PFSK-1 (cell line): Measurements from ENCODE around the gene GAS6.

ENCODE experiments used
- FOXP2 ChIP-seq: optimal IDR thresholded peaks from 2 replicates; pipeline ENCODE3; 2011; ENCODE audit warnings: borderline replicate concordance, control low read depth, inconsistent platforms; ENCODE audit not compliant: insufficient read depth; ENCODE audit errors: extremely low read length, extremely low read depth
- POLR2AphosphoS5 ChIP-seq: IDR thresholded peaks from 2 replicates; pipeline ENCODE4 v1.6.1; 2012; ENCODE audit warnings: low read depth, mild to moderate bottlenecking, control low read depth, low read length, moderate library complexity
- REST ChIP-seq, 2 experiments: IDR thresholded peaks; 2 replicates each; pipeline versions ENCODE4 v1.6.1 to v1.8.0; 2011 to 2012; ENCODE audit warnings: low read depth in 2 of 2, low read length in 2 of 2, control low read depth in 1 of 2, inconsistent platforms in 1 of 2, mild to moderate bottlenecking in 1 of 2, moderate library complexity in 1 of 2; ENCODE audit not compliant: insufficient read depth in 1 of 2
- SIN3A ChIP-seq: IDR thresholded peaks from 2 replicates; pipeline ENCODE4 v1.6.1; 2012; ENCODE audit warnings: mild to moderate bottlenecking, low read length, moderate library complexity, borderline replicate concordance; ENCODE audit not compliant: insufficient read depth
- TAF1 ChIP-seq: IDR thresholded peaks from 2 replicates; pipeline ENCODE4 v1.6.1; 2012; ENCODE audit warnings: low read length, control low read depth, borderline replicate concordance; ENCODE audit not compliant: insufficient read depth

GAS6 gene

DNA sequence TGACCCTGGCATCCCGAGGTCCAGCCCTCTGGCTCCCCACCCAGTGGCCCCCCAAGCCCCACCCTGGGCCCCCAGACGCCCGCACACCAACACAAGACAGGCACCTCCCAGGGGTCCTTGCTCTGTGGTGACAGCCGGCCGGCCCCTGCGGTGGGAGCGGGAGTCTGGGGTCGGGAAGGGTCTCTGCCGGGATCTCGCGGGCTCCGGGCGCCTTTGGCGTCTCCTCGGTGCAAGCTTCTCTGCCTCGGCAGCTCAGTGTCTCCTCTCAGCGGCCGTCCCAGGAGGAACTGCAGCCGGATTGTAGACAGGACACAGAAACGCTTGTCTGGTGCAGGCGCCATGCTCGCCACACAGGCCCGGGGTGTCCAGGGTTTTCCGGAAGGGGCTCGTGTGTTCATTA, 61.1 kb downstream of the GAS6 start:
- TF ChIP-seq FOXP2 (no peak), SIN3A (no peak), REST (IDR thresholded peaks at IDR 0.05; ENCODE audit: insufficient read depth in 1 of 2, low read depth in 2 of 2, low read length in 2 of 2) (no peak), POLR2AphosphoS5 (no peak), TAF1 (no peak)

GRCh38 chr13:113802090-113802531, 61.8 kb downstream of the GAS6 start:
- TF ChIP-seq TAF1 (no peak), SIN3A (no peak), FOXP2 (no peak), REST (IDR thresholded peaks at IDR 0.05; ENCODE audit: insufficient read depth in 1 of 2, low read depth in 2 of 2, low read length in 2 of 2) (no peak), POLR2AphosphoS5 (no peak)

DNA sequence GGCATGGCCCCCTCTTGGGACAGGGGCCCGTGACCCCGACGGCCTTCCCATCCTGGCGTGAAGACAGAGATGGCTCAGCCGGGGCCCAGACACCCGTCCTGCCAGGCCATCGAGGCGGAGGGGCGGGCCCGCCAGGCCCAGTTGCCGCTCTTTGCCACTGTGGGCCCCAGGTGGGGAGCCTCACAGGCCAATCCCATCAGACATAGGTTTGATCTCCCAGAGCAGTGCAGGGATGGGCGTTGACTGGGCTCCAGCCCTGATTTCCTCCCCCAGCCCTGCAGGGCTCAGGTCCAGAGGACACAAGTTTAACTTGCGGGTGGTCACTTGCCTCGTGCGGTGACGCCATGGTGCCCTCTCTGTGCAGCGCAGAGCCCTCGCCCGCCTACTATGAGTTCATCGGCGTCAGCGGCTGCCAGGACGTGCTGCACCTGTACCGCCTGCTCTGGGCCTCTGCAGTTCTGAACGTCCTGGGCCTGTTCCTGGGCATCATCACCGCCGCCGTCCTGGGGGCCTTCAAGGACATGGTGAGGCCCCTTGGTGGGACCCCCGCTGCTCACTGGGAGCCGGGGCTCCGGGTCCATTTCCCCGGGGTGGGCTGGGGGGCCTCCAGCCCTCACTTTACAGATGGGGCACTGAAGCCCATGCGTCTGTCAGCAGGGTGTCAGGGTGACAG, 62.5 kb downstream of the GAS6 start:
- TF ChIP-seq SIN3A (no peak), FOXP2 (no peak), TAF1 (no peak), REST (IDR thresholded peaks at IDR 0.05; ENCODE audit: insufficient read depth in 1 of 2, low read depth in 2 of 2, low read length in 2 of 2) (no peak), POLR2AphosphoS5 (no peak)

DNA sequence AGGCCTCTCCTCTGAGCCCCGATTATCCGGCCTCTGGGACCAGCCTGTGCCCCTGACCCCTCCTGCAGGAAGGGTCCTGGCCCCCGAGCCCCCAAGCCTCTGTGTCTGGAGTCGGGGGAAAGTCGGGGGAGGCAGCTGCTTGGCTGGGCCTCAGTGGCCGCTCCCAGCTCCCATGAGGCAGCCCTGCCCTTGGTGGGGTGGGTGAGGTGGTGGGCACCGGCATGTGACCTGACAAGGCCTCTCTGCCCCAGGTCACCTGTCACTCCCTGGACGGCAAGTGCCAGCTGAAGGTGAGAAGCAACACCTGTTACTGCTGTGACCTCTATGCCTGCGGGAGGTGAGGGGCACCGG, 63.3 kb downstream of the GAS6 start:
- TF ChIP-seq FOXP2 (no peak), TAF1 (no peak), POLR2AphosphoS5 (no peak), SIN3A (no peak), REST (IDR thresholded peaks at IDR 0.05; ENCODE audit: insufficient read depth in 1 of 2, low read depth in 2 of 2, low read length in 2 of 2) (no peak)

- TF ChIP-seq SIN3A (no peak), FOXP2 (no peak), POLR2AphosphoS5 (no peak), REST (IDR thresholded peaks at IDR 0.05; ENCODE audit: insufficient read depth in 1 of 2, low read depth in 2 of 2, low read length in 2 of 2) (no peak), TAF1 (no peak)
Observed at GRCh38 chr13:113798200-113798811, 65.6 kb downstream of the GAS6 start.
